ENCODE data around the gene FAM50B.
"Not testable (repeated sequence)": the region's sequence is repeated elsewhere in the genome, so short reads cannot be mapped to it uniquely, and the experiment has no call there.

The FAM50B gene

GRCh38 chr6:3855866-3856265 lies 6.7 kb downstream of the FAM50B start:
- no peak overlapping the region for H3K27ac Mint-ChIP-seq
- DNase-seq (ENCODE audit: low spot score in 2 of 2) (no peak), ATAC-seq (no peak)
- H3K4me1 Mint-ChIP-seq: peaks cover 6% of the 10 kb centered on the region
- no peak overlapping the region for H3K4me3 Mint-ChIP-seq
- H3K9me3 Mint-ChIP-seq: peaks cover 5% of the 10 kb centered on the region
- H3K36me3 Mint-ChIP-seq: peaks cover 6% of the 10 kb centered on the region

GRCh38 chr6:3856576-3856975 lies 7.4 kb downstream of the FAM50B start:
- Mint-ChIP-seq H3K9me3 (peaks cover 5% of the 10 kb centered on the region), H3K36me3 (no peaks in the 10 kb centered on the region), H3K27ac (no peak overlapping the region), H3K4me1 (no peaks in the 10 kb centered on the region), H3K4me3 (no peak overlapping the region)
- no peak for ATAC-seq
- no peak for DNase-seq (ENCODE audit: low spot score in 2 of 2)

- Mint-ChIP-seq H3K27ac (no peak overlapping the region), H3K4me1 (no peaks in the 10 kb centered on the region), H3K4me3 (no peak overlapping the region), H3K36me3 (no peaks in the 10 kb centered on the region), H3K9me3 (peaks cover 5% of the 10 kb centered on the region)
- no peak for DNase-seq (ENCODE audit: low spot score in 2 of 2)
- ATAC-seq: no peak
Observed at GRCh38 chr6:3857468-3858456, 8.6 kb downstream of the FAM50B start.

GRCh38 chr6:3859878-3860552 lies 10.8 kb downstream of the FAM50B start:
- DNase-seq (ENCODE audit: low spot score in 2 of 2) (no peak), ATAC-seq (no peak)
- Mint-ChIP-seq H3K4me3 (no peak overlapping the region), H3K4me1 (no peaks in the 10 kb centered on the region), H3K36me3 (no peaks in the 10 kb centered on the region), H3K9me3 (peaks cover 5% of the 10 kb centered on the region), H3K27ac (no peak overlapping the region)

- DNase-seq (ENCODE audit: low spot score in 2 of 2) (no peak), ATAC-seq (no peak)
- H3K4me1 Mint-ChIP-seq: peaks cover 1% of the 10 kb centered on the region
- H3K36me3 Mint-ChIP-seq: no peaks in the 10 kb centered on the region
- no peak overlapping the region for H3K27ac Mint-ChIP-seq
- no peak overlapping the region for H3K4me3 Mint-ChIP-seq
- H3K9me3 Mint-ChIP-seq: peaks cover 5% of the 10 kb centered on the region
Observed at GRCh38 chr6:3861424-3861823, 12.3 kb downstream of the FAM50B start.

GRCh38 chr6:3862038-3862437 lies 12.9 kb downstream of the FAM50B start:
- H3K4me1 Mint-ChIP-seq: peaks cover 7% of the 10 kb centered on the region
- ATAC-seq: no peak
- no peak for DNase-seq (ENCODE audit: low spot score in 2 of 2)
- peaks cover 5% of the 10 kb centered on the region for H3K9me3 Mint-ChIP-seq
- no peak overlapping the region for H3K4me3 Mint-ChIP-seq
- H3K27ac Mint-ChIP-seq: no peak overlapping the region
- no peaks in the 10 kb centered on the region for H3K36me3 Mint-ChIP-seq

GRCh38 chr6:3863322-3863721 lies 14.1 kb downstream of the FAM50B start:
- H3K4me3 Mint-ChIP-seq; H3K9me3 Mint-ChIP-seq; DNase-seq (ENCODE audit: low spot score in 2 of 2); H3K36me3 Mint-ChIP-seq; ATAC-seq; H3K27ac Mint-ChIP-seq: not testable (repeated sequence)
- H3K4me1 Mint-ChIP-seq: peaks cover 18% of the 10 kb centered on the region

GRCh38 chr6:3865463-3865862 lies 16.3 kb downstream of the FAM50B start:
- Mint-ChIP-seq H3K36me3 (no peaks in the 10 kb centered on the region), H3K9me3 (no peaks in the 10 kb centered on the region), H3K27ac (no peak overlapping the region), H3K4me3 (no peak overlapping the region), H3K4me1 (peaks cover 38% of the 10 kb centered on the region)
- ATAC-seq: no peak
- no peak for DNase-seq (ENCODE audit: low spot score in 2 of 2)

- Mint-ChIP-seq H3K4me1 (peaks cover 42% of the 10 kb centered on the region), H3K27ac (peak overlapping the region; percentile 10), H3K9me3 (no peaks in the 10 kb centered on the region), H3K4me3 (peak overlapping the region; percentile 19), H3K36me3 (no peaks in the 10 kb centered on the region)
- no peak for DNase-seq (ENCODE audit: low spot score in 2 of 2)
- peak; percentile 93 for ATAC-seq
Observed at GRCh38 chr6:3867641-3868502, 18.7 kb downstream of the FAM50B start.

- H3K4me3 Mint-ChIP-seq: peak overlapping the region; percentile 19
- H3K36me3 Mint-ChIP-seq: no peaks in the 10 kb centered on the region
- H3K9me3 Mint-ChIP-seq: no peaks in the 10 kb centered on the region
- peaks cover 42% of the 10 kb centered on the region for H3K4me1 Mint-ChIP-seq
- ATAC-seq: no peak
- H3K27ac Mint-ChIP-seq: peak overlapping the region; percentile 10
- DNase-seq (ENCODE audit: low spot score in 2 of 2): no peak
Observed at GRCh38 chr6:3868544-3868943, 19.4 kb downstream of the FAM50B start.

- ATAC-seq: no peak
- Mint-ChIP-seq H3K4me1 (peaks cover 42% of the 10 kb centered on the region), H3K36me3 (no peaks in the 10 kb centered on the region), H3K4me3 (peak overlapping the region; percentile 60), H3K9me3 (no peaks in the 10 kb centered on the region), H3K27ac (peak overlapping the region; percentile 88)
- no peak for DNase-seq (ENCODE audit: low spot score in 2 of 2)
Observed at GRCh38 chr6:3869284-3869631, 20.1 kb downstream of the FAM50B start.

GRCh38 chr6:3869632-3870527 lies 20.7 kb downstream of the FAM50B start:
- Mint-ChIP-seq H3K27ac (peak overlapping the region; percentile 88), H3K4me1 (peaks cover 42% of the 10 kb centered on the region), H3K36me3 (no peaks in the 10 kb centered on the region), H3K4me3 (peak overlapping the region; percentile 60), H3K9me3 (no peaks in the 10 kb centered on the region)
- peak; percentile 58 for ATAC-seq
- DNase-seq (ENCODE audit: low spot score in 2 of 2): no peak

- ATAC-seq (no peak), DNase-seq (ENCODE audit: low spot score in 2 of 2) (no peak)
- Mint-ChIP-seq H3K27ac (peak overlapping the region; percentile 88), H3K4me3 (peak overlapping the region; percentile 60), H3K9me3 (no peaks in the 10 kb centered on the region), H3K4me1 (peaks cover 42% of the 10 kb centered on the region), H3K36me3 (no peaks in the 10 kb centered on the region)
Observed at GRCh38 chr6:3870528-3870925, 21.4 kb downstream of the FAM50B start.

- H3K9me3 Mint-ChIP-seq: no peaks in the 10 kb centered on the region
- peaks cover 40% of the 10 kb centered on the region for H3K4me1 Mint-ChIP-seq
- no peaks in the 10 kb centered on the region for H3K36me3 Mint-ChIP-seq
- no peak for ATAC-seq
- no peak overlapping the region for H3K27ac Mint-ChIP-seq
- no peak for DNase-seq (ENCODE audit: low spot score in 2 of 2)
- H3K4me3 Mint-ChIP-seq: no peak overlapping the region
Observed at GRCh38 chr6:3871515-3871914, 22.3 kb downstream of the FAM50B start.
